ENCODE data around the gene H2BK1.

Gene H2BK1

DNA sequence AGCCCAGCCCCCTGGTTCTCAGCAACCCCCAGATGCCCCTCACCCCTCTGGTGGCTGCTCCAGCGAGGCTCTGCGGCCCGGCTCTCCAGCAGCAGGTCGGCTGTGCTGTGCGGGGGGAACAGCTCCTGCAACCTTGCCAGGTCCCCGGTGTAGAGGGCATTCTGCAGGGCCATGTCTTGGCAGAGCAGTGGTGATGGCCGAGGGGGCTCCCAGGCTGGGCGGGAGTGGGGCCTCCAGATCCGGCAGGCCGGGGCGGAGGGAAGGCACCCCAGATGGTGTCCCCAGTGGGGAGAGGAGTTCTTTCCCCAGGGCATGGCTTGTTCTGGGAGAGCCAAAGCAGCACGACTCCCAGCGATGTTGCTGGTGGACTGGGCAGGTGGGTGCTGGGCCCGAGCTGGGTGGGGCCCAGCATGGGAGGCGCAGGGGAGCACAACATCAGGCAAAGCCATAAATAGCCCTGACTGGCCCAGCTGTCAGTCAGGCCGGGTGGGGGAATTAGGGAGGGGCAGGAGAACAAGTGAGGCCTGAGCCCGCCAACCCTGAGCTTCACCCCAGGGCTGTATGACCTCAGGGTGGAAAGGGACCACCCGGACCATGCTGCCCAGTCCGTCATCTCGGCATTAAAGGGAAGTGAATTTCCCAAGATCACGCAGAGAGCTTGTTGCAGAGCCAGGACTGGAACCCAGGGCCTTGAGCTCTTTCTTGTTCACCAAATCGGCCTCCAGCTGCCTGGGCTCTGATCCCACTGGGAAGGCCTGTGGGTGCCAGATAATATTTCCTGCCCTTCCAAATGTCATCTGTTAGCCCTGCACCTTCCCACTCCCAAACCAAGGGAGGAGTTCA is 22.7 kb downstream of the H2BK1 start:
- no peak overlapping the region for H3K4me3 ChIP-seq (ENCODE audit: low read length)
- no peak for DNase-seq (ENCODE audit: low read depth, low spot score)

GRCh38 chr7:151186640-151187408 is 23.5 kb downstream of the H2BK1 start, which contains the start of gene ASB10:
ASB10 (minus strand) TSS chr7:151187250; CDS start chr7:151187130, 120 bp downstream.
- H3K4me3 ChIP-seq (ENCODE audit: low read length): no peak within 1 kb of the TSS
- DNase-seq (ENCODE audit: low read depth, low spot score): no peak

DNA sequence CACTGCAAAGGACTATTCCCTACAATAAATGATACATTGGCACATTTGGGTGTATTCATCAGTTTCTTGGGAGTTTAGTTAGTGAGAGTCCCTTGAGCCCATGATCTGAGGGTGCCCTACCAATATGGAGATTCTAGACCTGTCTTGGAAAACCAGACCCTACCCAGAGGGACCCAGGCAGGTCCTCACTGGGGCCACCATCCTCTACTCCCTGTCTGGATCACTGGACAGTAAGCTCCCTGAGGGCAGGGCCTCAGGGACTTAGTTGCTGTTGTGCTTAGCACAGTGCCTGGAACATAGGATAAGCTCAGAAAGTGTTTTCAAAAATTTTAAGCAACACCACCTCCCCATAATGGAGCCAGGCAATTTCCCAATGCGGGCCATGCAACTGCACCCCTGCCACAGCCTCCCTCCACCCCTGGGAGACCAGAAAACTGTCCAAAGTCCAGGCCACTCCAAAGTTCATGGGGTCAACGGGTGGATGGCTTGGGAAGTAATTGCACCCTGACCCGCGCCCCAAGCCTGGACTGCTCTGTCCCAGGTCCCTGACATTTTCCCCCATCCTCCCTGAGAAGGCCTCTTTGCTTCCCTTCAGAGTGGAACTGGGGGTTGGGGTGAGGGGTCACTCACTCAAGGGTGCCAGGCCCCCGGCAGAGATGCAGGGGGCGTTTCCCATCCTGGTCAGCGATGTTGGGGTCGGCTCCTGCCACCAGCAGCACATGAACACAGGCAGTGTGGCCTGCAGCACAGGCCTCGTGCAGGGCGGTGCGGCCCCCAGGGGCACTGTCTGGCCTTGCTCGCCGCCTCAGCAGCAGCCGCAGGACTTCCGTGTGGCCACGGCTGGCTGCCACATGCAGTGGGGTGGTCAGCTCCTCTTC is 24.3 kb downstream of the H2BK1 start:
- H3K4me3 ChIP-seq (ENCODE audit: low read length): no peak overlapping the region
- DNase-seq (ENCODE audit: low read depth, low spot score): no peak

GRCh38 chr7:151181011-151181431 is 29.3 kb downstream of the H2BK1 start:
- H3K4me3 ChIP-seq (ENCODE audit: low read length): no peak overlapping the region
- DNase-seq (ENCODE audit: low read depth, low spot score): no peak

- H3K4me3 ChIP-seq (ENCODE audit: low read length): no peak overlapping the region
Observed at GRCh38 chr7:151179946-151180345, 30.3 kb downstream of the H2BK1 start.

GRCh38 chr7:151179287-151179860 is 30.9 kb downstream of the H2BK1 start:
- DNase-seq (ENCODE audit: low read depth, low spot score): no peak
- H3K4me3 ChIP-seq (ENCODE audit: low read length): no peak overlapping the region

More at GRCh38 chr7:151179946-151180345, 30.3 kb downstream of the H2BK1 start:
- no peak for DNase-seq (ENCODE audit: low read depth, low spot score)

GRCh38 chr7:151178831-151179230 is 31.5 kb downstream of the H2BK1 start:
- H3K4me3 ChIP-seq (ENCODE audit: low read length): no peak overlapping the region
- no peak for DNase-seq (ENCODE audit: low read depth, low spot score)

- no peak for DNase-seq (ENCODE audit: low read depth, low spot score)
- no peak overlapping the region for H3K4me3 ChIP-seq (ENCODE audit: low read length)
Observed at GRCh38 chr7:151178236-151178635, 32.1 kb downstream of the H2BK1 start.

- DNase-seq (ENCODE audit: low read depth, low spot score): no peak
- H3K4me3 ChIP-seq (ENCODE audit: low read length): no peak overlapping the region
Observed at GRCh38 chr7:151177310-151177709, 33.0 kb downstream of the H2BK1 start.

- H3K4me3 ChIP-seq (ENCODE audit: low read length): no peak overlapping the region
- DNase-seq (ENCODE audit: low read depth, low spot score): no peak
Observed at GRCh38 chr7:151176401-151176800, 33.9 kb downstream of the H2BK1 start.

DNA sequence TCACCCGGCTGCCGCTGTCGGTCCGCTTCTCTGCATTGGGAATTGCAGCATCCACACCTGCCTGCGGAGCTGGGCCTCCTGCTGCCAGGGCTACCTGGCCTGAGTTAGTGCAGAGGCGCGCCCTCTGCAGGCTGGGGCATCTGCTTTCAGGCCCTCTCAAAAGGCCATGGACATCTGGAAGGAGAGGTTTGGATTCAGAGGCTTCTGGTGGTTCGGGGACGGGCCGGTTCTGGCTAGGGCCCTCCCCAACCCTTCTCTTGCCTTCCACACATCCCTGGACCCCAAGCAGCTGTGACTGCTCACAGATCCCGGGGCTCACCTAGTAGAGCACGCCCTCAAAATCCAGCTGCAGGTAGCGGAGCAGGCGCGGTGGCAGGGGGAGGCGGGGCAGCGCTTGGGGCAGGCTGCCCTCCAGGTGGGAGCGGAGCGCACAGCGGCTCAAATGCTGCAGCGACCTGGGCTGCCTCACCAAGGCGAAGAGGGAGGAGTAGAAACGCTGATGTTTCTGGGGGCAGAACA is 34.4 kb downstream of the H2BK1 start:
- H3K4me3 ChIP-seq (ENCODE audit: low read length): no peak overlapping the region
- no peak for DNase-seq (ENCODE audit: low read depth, low spot score)

GRCh38 chr7:151175047-151175792 is 35.1 kb downstream of the H2BK1 start:
- DNase-seq (ENCODE audit: low read depth, low spot score): no peak
- no peak overlapping the region for H3K4me3 ChIP-seq (ENCODE audit: low read length)

- DNase-seq (ENCODE audit: low read depth, low spot score): no peak
- no peak overlapping the region for H3K4me3 ChIP-seq (ENCODE audit: low read length)
Observed at GRCh38 chr7:151174246-151175046, 35.8 kb downstream of the H2BK1 start.

GRCh38 chr7:151173386-151174245 is 36.7 kb downstream of the H2BK1 start:
- DNase-seq (ENCODE audit: low read depth, low spot score): no peak
- no peak overlapping the region for H3K4me3 ChIP-seq (ENCODE audit: low read length)

DNA sequence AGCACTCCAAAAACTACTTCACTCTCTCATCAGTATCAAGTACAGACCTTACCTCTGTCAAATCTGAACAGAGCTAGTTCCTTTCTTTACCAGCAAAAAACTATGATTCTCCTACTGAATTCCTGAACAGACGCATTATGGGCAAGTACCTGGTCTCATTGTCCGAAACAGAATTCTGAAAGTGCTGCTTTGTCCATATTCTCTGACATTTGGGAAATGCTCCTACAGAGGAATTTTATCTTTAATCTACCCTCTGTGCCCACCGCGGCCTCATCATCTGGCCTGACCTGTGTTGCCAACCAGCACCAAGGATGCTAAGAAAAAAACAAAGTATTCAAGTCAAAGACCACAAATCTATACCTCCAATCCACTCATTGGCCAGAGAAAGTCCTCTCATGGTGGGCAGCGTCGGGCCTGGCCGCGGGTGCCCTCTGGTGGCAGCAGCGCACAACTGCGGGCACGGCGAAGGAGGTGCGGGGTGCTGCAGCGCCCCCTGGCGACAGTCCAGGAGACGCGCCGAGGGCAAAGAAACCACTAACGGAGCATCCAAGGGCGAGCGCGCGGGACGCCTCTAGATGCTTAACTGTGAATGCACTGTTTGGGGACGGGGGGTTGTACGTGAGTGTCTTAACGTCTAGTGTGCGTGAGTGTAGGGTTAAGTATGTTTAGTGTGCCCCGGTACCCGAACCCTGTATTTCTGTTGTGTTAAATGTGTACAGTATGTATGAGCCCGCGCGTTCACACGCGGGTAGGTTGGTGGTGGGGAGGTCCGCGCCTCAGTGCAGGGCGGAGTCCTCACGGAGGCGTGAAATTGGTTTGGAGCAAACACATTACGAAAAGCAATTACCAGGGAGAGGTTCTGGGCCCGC is 37.8 kb downstream of the H2BK1 start:
- H3K4me3 ChIP-seq (ENCODE audit: low read length): no peak overlapping the region
- DNase-seq (ENCODE audit: low read depth, low spot score): peak; percentile 47

DNA sequence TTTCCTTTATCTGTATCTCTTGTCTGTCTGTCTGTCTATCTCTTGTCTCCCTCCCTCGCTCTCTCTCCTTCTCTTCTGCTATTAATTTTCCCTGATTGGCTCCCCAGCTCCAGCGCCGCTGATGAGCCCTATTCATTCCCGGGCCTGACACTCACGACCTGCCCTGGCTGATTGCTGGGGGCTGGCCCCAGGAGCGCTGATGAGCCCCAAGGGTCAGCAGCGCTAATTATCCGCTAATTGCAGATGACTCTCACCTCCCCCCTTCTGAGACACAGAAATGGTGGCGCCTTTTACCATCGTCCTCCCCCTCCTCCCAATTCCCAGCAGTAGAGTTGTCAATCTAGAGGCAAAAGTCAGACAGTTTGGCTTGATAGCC is 41.5 kb downstream of the H2BK1 start:
- DNase-seq (ENCODE audit: low read depth, low spot score): no peak
- no peak overlapping the region for H3K4me3 ChIP-seq (ENCODE audit: low read length)
